ENCODE data around the gene CDK5R1.
A peak's percentile ranks its signal among the peaks of the same experiment; 100 is the strongest.

CDK5R1 gene

GRCh38 chr17:32497431-32498205 is 10.8 kb downstream of the CDK5R1 start:
- Histone ChIP-seq H3K4me1 (peaks cover 0 to 45% (median 30%) of the 10 kb centered on the region in 4 donors), H3K9me3 (no peaks in the 10 kb centered on the region), H3K27me3 (no peaks in the 10 kb centered on the region), H3K4me3 (no peak overlapping the region), H3K27ac (peak overlapping the region; percentile 72 to 76), H3K36me3 (peaks cover 14 to 40% (median 33%) of the 10 kb centered on the region in 3 donors)
- intact Hi-C loops (cut with DNase I; ENCODE audit: low total_unique reads) = no loop called here
- TF ChIP-seq CTCF (IDR thresholded peaks at IDR 0.05) = no peak
- no peak for DNase-seq

DNA sequence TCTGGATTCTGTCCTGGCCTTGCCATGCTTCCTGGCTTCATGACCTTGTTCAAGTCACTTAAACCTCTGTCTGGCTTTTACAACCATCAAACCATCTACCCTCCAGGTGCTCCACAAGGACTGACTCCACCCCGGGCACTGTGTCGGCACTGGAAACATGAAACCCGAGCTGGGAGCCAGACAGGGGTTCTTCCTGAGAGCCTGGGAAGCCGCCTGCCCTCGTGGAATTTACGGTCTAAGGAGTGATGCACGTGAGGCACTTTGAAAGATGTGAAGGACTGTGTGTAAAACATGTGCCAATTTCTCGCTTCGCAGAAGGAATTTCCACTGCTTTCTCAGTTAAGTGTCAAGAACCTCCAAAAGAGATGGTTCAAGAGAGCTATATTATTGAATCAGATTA is 11.6 kb downstream of the CDK5R1 start:
- Histone ChIP-seq H3K36me3 (peaks cover 12 to 32% (median 25%) of the 10 kb centered on the region in 3 donors), H3K4me3 (no peak overlapping the region), H3K9me3 (no peaks in the 10 kb centered on the region), H3K27ac (peak overlapping the region in 1 of 2 donors; percentile 76), H3K4me1 (peaks cover 0 to 49% (median 31%) of the 10 kb centered on the region in 4 donors), H3K27me3 (no peaks in the 10 kb centered on the region)
- intact Hi-C loops (cut with DNase I; ENCODE audit: low total_unique reads) = no loop called here
- DNase-seq = peak in 1 of 2 donors; percentile 49
- TF ChIP-seq CTCF (IDR thresholded peaks at IDR 0.05) = no peak

GRCh38 chr17:32502013-32502412 is 15.2 kb downstream of the CDK5R1 start:
- H3K4me3 ChIP-seq = no peak overlapping the region
- H3K9me3 ChIP-seq = no peaks in the 10 kb centered on the region
- H3K27ac ChIP-seq = no peak overlapping the region
- intact Hi-C loops (cut with DNase I; ENCODE audit: low total_unique reads) = no loop called here
- peaks cover 0 to 34% (median 14%) of the 10 kb centered on the region in 4 donors for H3K4me1 ChIP-seq
- no peaks in the 10 kb centered on the region for H3K27me3 ChIP-seq
- DNase-seq = no peak
- no peak for TF ChIP-seq CTCF (IDR thresholded peaks at IDR 0.05)
- peaks cover 0 to 32% (median 20%) of the 10 kb centered on the region in 3 donors for H3K36me3 ChIP-seq

GRCh38 chr17:32502710-32503109 is 15.9 kb downstream of the CDK5R1 start:
- no peak overlapping the region for H3K4me3 ChIP-seq
- intact Hi-C loops (cut with DNase I; ENCODE audit: low total_unique reads) = no loop called here
- H3K4me1 ChIP-seq = peaks cover 0 to 27% (median 8%) of the 10 kb centered on the region in 4 donors
- TF ChIP-seq CTCF (IDR thresholded peaks at IDR 0.05) = no peak
- no peaks in the 10 kb centered on the region for H3K27me3 ChIP-seq
- no peaks in the 10 kb centered on the region for H3K9me3 ChIP-seq
- peaks cover 0 to 32% (median 20%) of the 10 kb centered on the region in 3 donors for H3K36me3 ChIP-seq
- no peak overlapping the region for H3K27ac ChIP-seq
- no peak for DNase-seq

DNA sequence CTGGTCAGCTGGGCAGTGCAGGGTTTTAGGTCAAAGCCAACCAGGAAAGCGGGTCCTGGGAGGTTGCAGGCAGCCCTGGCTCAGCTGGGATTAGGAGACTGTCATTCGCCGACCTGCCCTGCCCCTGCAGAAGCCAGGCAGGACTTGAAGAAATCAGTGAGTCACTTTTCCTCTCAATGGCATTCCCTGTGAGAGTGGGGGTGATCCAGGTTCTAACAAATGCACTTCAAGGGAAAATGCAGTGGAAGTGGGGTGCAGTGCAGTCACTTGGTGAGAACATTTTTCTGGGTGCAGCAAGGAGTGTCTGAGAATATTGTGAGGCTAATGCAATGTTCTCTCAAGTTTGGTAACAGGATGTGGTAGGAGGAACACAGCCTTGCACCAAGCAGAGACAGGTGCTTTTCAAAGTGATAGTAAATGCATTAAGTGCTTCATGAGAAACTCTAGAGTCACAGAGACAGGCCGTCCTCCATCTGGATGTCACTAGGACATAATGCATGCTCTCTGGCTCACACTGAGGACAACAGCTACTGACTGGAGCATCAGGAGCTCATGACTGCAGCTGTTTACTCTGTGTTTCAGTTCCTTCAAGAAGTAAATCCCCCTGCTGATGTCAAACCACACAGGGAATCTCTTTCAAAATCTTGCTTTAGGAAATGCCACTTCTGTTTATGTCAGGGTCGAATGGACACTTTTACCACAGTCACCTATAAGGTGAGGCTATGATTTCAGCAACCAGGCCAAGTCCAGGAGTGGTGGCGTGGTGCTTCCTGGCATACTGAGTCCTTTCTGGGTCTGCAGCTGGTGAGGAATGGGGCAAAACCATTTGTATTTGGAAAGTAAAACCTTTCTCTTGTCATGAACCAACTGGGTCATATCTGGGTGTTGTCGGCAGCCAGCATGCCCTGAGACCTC is 16.7 kb downstream of the CDK5R1 start:
- Histone ChIP-seq H3K9me3 (no peaks in the 10 kb centered on the region), H3K27ac (no peak overlapping the region), H3K4me3 (no peak overlapping the region), H3K4me1 (peaks cover 0 to 19% (median 6%) of the 10 kb centered on the region in 4 donors), H3K36me3 (peaks cover 0 to 32% (median 20%) of the 10 kb centered on the region in 3 donors), H3K27me3 (no peaks in the 10 kb centered on the region)
- DNase-seq = no peak
- intact Hi-C loops (cut with DNase I; ENCODE audit: low total_unique reads) = no loop called here
- no peak for TF ChIP-seq CTCF (IDR thresholded peaks at IDR 0.05)
